Inflammatory macrophage treated with lipopolysaccharide for 4 hours (primary cell): ENCODE results near the gene PCNX1.
"Not testable (repeated sequence)": the region's sequence is repeated elsewhere in the genome, so short reads cannot be mapped to it uniquely, and the experiment has no call there.

ENCODE experiments used
- DNase-seq: peaks from one replicate; pipeline ENCODE4 v3.0.0-alpha.2; 2020

The PCNX1 gene

GRCh38 chr14:70971560-70971959 lies 64.3 kb downstream of the PCNX1 start:
- DNase-seq: no peak

- peak; percentile 84 for DNase-seq
Observed at GRCh38 chr14:70972107-70972976, 65.1 kb downstream of the PCNX1 start.

DNA sequence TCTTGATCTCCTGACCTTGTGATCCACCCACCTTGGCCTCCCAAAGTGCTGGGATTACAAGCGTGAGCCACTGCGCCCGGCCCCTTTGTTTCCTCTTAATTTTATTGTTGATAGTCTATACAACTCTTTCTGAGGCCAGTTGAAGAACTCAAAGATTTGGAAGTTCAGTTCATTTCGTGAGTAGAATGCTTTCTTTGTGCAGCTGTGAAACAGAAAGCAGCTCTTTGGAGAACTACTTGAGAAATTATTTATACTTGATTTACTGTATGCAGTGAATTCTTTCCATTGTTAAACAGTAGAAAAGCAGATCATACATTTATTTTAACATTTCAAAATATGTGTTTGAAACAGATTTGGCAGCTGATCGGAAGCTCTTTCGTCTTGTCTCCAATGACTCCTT lies 69.3 kb downstream of the PCNX1 start:
- DNase-seq: no peak

DNA sequence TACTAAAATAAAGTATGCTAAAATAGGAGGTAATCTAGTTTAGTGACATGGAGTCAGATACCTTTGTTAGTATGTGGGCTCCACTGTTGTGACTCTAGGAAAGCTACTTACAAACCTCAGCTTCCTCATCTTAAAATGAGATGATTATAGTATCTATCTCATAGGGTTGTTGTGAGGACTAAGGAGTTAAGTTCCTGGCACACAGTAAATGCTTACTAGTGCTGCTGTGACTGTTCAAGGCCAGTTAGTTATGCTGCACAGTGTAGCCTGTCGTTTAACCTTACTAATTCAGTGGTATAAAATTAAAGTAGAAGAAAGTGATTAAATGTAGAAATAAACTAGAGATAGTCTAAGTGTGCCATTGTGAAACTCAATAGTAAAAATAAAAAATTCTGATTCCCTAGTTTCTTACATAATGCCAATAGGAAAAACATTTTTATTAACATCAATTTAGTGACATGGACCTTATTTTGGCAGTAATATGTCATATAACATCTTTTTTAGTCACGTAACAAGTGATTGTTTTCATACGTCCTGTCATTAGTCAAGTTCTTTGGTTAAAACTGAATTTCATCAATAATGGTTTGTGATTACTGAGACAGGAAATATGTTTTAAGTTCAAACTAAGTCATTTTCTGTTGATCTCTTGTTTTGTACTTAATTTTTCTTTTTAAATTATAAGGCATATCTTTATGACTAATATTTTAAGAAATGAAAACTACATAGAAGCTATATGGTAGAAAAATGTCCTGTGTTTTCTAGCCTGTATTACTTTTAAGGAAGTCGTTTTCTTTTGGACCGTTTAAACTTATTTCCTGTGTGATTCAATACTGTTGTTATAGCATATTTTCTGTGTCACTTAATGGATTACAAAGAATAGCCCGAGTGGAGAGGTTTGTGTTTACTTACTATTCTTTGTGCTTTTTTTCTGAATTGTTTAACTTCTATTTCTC lies 74.0 kb downstream of the PCNX1 start:
- peak; percentile 64 for DNase-seq

DNA sequence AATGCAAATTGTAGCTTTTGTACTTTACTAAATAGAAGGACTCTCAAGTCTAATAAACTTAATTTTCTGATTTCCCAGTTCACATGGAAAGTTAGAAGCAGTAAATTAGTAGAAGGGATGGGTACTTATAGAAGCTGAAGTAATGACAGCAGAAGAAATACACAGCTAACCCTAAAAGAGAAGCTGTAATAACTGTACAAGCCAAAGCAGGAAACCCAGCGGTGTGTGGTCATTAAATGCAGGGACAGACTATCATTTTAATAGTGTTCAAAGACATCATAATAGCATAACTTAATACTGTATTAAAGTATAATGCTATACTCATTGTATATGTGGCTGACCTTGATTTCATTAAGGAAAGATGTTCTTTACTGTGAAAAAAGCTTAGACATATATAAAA lies 74.9 kb downstream of the PCNX1 start:
- no peak for DNase-seq

GRCh38 chr14:70987041-70987440 lies 79.8 kb downstream of the PCNX1 start:
- DNase-seq: no peak

DNA sequence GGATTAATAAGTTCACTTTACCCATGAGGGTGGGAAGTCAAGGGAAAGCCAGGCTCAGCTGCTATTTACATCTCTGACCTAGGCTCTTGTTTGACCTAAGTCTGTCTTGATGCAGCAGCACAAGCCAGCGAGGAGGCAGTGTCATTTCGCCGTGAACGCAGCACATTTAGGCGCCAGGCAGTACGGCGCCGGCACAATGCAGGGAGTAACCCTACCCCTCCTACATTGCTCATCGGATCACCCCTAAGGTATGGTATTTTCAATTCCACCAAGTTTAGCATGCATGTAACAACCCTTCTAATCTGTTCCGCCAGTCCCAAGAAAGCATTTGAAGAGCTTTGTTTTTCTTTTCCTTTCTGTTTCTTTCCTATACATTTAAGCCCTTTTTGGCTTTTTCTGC lies 81.2 kb downstream of the PCNX1 start:
- peak; percentile 40 for DNase-seq

GRCh38 chr14:70993931-70994330 lies 86.7 kb downstream of the PCNX1 start:
- DNase-seq: no peak

DNA sequence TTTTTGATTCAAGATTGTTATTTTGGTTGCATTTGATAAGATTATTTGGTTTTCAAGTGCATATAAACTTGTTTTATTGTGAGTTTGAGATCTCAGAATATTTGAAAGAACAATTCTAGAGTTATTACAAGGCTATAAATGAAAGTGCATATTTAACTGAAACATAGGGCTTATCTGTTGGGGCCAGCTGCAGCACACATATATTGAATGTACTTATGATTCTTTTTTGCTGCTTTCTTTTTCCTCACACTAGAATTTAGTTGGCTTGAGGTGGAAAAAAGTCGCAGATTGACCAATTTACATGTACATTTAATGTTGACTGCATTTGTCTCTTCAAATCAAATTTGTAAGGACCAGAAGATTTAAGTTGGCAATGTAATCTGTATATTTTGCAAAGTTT lies 88.0 kb downstream of the PCNX1 start:
- DNase-seq: no peak

DNA sequence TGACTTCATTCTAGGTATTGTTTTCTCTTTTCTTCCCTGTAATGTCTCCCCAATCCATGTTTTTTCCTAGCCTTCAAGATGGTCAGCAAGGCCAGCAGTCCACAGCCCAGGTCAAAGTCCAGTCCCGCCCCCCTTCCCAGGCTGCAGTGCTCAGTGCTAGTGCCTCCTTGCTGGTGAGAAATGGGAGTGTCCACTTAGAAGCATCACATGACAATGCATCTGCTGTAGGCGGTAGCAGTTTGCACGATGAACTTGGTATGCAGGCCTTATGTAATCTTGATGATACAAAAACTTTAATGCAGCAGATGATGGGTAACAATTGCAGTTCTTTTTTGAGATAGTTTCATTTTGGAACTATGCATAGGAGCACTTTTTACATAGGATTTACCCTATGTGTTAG lies 88.4 kb downstream of the PCNX1 start:
- peak; percentile 53 for DNase-seq

GRCh38 chr14:70999117-70999516 lies 91.9 kb downstream of the PCNX1 start:
- peak; percentile 70 for DNase-seq

- peak; percentile 81 for DNase-seq
Observed at GRCh38 chr14:71000091-71000490, 92.8 kb downstream of the PCNX1 start.

DNA sequence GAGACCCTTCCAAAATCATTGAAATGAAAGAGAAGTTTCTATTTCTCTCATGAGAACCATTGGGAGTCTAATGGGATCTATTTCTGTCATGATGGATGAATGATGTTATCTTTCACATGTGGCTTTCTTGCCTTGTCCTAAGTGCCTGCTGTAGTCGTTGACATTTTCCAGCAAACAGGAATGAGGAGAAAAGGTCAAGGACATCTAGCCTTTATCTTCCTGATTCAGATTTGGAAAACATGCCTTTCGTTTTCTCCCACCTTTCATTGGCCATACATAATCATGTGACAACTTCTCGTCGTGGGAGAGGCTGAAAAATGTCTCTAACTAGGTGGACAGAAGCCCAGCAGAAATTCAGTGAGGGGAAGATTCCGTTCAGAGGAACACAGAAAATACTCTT lies 94.5 kb downstream of the PCNX1 start:
- DNase-seq: no peak

DNA sequence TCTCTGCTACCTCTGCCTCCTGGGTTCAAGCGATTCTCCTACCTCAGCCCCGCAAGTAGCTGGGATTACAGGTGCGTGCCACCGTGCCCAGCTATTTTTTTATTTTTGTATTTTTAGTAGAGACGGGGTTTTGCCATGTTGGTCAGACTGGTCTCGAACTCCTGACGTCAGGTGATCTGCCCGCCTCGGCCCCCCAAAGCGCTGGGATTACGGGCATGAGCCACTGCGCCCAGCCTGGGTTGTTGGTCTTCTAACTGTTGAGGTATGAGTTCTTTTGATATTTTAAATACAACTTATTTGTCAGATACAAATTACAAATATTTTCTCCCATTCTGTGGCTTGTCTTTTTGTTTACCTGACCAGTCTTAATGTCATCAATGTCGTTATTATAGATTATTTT lies 95.9 kb downstream of the PCNX1 start:
- DNase-seq: no peak

- DNase-seq: no peak
Observed at GRCh38 chr14:71004481-71004880, 97.2 kb downstream of the PCNX1 start.

GRCh38 chr14:71005076-71005475 lies 97.8 kb downstream of the PCNX1 start:
- DNase-seq: no peak

DNA sequence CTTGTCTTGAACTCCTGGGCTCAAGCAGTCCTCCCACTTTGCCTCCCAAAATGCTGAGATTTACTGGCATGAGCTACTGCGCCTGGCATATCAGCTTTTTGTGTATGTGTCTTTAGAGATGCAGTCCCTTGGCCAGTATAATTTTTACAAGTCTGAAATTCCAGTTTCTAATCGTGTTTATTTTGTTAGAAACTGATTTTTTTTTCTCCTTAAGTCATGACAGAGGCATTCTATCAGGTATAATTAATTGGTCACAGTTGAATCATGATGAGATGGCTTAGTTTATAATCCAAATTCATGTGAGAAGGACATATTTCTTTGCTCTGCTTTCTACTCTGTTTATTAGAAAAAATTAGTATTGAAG lies 98.9 kb downstream of the PCNX1 start:
- no peak for DNase-seq

DNA sequence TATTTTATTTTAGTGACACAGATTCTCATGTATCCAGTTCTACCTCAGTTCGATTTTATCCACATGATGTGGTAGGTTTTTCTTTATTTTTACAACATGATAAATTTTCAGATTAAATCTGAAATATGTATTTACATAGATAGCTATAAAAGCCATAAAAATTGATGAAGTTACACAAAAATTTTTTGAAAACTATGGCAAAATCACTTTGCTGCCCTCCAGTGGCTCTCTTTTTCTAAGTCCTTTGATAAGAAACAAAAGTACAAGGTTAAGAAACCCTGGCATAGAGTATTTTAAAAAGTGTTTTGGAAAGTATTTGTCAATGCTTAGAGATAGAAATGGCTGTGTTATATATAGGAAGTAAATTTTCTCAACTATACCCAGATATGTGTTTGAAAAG lies 104.2 kb downstream of the PCNX1 start:
- no peak for DNase-seq

GRCh38 chr14:71012888-71013287 lies 105.6 kb downstream of the PCNX1 start:
- DNase-seq: no peak

DNA sequence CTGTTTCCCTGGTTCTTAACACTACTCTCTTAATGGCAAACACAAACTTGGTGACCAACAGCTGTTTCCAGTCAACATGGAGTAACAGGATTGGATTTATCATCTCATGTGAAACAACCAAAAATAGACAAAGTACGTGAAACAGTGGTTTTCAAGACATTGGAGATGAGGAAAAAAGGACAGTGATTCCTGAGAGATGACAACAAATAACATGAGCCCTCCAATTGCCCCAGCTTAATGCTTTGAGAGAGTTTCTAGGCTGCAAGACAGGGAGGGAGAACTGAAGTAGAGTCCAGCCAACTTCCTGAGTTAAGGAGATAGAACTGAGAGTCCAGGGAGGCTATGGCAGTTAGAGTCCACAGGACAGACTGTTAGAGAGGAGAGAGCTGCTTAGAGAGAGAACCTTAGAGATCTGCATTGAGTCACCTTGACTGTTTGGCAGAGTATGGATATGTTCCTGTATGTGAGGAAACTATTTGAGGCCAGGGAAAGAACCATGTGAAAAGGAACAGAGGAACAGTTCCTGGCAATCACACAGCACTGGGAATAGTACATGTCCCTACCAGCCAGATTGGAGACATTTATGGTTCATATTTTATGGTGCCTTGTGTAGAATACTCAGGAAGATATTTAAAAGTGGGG lies 106.4 kb downstream of the PCNX1 start:
- DNase-seq: no peak

DNA sequence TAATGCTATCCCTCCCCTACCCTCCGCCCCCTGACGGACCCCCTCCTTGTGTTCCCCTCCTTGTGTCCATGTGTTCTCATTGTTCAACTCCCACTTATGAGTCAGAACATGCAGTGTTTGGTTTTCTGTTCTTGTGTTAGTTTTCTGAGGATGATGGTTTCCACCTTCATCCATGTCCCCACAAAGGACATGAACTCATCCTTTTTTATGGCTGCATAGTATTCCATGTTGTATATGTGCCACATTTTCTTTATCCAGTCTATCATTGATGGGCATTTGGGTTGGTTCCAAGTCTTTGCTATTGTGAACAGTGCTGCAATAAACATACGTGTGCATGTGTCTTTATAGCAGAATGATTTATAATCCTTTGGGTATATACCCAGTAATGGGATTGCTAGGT lies 112.7 kb downstream of the PCNX1 start:
- not testable (repeated sequence) for DNase-seq

- DNase-seq: peak; percentile 32
Observed at GRCh38 chr14:71021347-71022011, 114.2 kb downstream of the PCNX1 start.
